Measurements from ENCODE around the gene FABP7.

Gene FABP7

DNA sequence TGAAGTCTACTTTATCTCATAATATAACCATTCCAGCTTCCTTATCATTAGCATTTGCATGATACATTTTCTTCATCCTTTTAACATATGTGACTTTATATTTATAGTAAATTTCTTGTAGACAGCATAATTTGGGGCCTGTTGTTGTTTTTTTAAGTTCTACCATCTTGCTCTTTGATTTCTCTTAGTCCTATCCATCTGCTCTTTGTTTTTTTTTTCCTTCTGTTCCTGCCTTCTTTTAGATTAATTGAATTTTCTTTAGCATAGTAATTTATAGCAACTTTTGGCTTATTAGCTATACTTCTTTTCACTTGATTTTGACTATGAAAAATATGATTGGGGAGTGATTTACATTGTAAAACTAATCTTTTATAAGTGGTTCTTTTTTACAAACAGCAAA is 19.2 kb upstream of the FABP7 start:
- DNase-seq = no peak

DNA sequence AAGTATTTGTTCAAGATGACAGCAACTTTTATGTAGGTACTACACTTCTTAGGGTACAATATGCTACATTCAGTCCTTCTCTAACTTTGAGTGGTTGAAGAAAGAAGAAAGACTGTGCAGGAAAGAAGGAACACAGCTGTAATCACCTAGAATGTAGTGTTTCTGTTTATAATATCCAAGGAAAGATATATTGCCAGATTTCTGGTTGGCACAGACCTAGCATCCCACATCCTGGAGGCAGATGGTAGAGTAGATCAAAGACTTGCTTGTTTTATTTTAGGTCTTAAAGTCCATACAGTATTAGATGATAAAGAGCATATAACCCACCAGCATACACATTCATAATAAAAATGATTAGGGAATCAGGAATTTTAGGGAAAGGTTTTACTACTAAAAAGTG is 13.3 kb upstream of the FABP7 start:
- DNase-seq = no peak

DNA sequence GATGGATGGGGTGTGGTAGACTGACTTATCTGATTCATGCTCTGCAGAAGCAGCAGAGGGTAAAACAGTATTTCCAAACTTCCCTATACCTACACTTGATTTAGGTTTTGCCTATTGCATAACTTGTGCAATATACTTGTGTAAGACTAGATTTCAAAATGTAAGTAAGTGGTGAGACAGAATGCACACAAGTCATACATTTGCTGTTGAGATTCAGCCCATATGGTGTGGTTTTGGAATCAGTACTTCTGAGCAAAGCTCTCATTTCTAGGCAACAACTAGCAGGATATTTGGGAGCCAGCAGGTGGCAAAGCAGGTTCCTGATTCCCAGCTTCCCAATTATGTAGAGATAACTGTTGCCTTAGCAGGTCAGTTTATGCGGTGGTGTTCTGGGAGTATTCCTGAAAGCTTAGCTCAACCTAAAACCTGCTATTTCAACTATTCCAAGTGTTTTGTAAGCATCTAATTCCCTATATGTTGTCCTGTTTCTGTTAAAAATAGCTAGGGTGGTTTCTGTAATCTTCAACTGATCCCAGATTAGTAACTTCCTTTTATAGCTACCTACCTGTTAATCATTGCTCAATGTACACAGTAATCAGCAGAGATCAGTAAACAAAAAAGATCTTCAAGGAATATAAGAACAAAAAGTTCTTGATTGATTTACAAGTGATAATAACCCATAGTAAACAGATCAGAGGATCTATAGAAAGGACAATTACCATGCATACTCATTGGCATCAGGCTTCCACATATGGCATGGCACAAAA is 8.5 kb upstream of the FABP7 start:
- DNase-seq = no peak

DNA sequence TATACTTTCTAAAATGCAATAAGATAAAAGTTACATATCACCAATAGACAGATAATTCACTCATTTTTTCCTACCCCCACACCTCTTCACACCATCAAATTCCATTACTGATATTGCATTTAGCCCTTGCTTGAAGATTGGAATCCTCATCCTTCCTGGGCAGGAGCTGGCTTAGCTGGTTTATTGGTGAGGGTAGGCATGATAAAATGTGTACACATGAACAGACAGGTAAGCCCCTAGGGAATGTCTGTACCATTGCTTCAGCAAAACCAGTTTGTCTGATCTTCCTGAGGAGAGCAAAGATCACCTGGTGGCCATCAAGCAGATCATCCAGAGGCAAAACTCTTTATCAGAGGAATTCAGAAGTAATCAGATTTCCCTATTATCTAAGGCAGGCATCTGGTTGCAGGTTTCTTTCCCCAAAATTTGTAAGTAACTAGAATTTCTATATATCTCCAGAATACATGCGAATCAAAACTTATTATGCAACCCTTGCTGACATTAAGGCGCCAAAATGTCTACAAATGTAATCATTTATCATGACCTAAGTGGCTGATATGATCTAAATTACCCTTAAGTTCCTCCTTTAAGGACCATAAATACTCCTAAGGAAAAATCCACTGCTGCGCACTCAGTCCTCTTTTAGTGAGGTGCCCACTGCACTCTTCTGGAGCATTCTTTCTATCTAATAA is 6.6 kb upstream of the FABP7 start:
- no peak for DNase-seq

DNA sequence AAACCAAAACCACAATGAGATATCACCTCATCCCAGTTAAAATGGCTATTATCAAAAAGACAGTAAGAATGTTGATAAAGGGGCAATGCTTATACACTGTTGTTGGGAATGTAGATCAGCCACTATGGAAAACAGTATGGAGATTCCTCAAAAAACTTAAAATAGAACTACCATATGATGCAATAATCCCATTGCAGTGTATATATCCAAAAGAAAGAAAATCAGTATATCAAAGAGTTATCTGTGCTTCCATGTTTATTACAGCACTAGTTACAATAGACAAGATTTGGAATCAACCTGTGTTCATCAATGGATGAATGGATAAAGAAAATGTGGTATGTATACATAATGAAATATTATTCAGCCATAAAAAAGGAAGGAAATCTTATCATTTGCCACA is 3.5 kb upstream of the FABP7 start:
- DNase-seq = no peak

DNA sequence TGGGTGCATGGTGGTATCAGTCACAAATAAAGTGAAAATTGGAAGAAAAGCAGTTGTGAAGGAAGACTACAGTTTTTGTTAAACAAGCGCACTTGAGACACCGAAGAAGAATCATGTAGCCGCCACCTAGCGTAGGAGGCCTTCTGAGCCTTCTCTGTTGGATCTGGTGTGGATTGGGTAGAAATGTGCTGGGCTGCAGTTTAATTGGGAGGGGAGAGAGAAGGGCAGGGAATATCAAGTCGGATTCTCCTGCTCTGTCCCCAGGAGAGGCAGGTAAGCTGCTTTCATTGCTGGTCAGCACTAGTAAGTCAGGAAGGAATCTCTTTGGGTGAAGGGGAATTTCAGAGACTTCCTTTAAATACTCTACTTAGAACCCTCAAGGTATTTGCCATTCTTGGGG is 1.2 kb upstream of the FABP7 start:
- DNase-seq = no peak

DNA sequence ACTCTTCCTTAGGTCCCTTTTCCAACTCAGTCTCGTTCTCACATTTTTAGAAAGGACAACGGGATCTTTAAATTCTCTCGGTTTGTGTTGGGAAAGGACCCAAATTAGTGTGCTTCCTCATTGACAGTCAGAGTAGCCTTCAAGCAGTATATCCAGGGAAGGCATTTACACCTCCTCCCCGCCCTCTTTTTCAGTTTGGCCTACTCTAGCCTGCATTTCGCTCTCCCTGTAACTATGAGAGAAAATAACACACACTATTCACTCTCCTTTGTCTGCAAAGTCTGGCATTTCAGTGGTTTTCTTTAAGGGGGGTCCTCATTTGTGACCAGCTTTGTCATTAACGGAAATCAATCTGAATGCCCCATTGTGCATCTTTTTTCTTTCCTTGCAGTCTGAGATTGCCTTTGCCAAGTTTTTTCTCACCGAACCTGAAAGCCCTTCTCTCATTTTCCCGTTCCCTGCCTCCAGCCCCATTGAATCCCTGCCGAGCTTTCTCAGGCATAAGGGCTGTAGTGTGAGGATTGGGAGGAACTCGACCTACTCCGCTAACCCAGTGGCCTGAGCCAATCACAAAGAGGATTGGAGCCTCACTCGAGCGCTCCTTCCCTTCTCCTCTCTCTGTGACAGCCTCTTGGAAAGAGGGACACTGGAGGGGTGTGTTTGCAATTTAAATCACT is 393 bp upstream of the FABP7 start:
- no peak for DNase-seq

GRCh38 chr6:122780114-122780513 is 598 bp downstream of the FABP7 start:
- no peak for DNase-seq

GRCh38 chr6:122781716-122782115 is 2.2 kb downstream of the FABP7 start:
- DNase-seq = no peak

GRCh38 chr6:122783401-122783800 is 3.9 kb downstream of the FABP7 start:
- DNase-seq = no peak

GRCh38 chr6:122785891-122786290 is 6.4 kb downstream of the FABP7 start:
- no peak for DNase-seq

DNA sequence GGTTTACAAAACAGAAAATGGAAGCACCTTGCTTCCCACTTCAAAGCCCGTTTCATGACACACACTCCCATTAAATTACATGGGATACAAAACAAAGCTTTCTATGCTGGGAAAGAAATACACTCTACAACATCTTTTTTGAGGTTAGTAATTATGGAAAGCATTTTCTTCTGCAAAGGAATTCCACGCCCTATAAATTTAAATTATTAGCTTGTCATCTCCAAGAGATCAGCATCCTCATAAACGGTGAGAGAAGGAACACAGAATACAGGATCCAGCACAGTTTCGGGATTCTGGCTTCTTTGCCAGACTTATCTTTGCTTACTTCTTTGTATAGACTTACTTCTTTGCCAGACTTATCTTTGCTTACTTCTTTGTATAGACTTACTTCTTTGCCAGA is 8.2 kb downstream of the FABP7 start:
- DNase-seq = no peak

DNA sequence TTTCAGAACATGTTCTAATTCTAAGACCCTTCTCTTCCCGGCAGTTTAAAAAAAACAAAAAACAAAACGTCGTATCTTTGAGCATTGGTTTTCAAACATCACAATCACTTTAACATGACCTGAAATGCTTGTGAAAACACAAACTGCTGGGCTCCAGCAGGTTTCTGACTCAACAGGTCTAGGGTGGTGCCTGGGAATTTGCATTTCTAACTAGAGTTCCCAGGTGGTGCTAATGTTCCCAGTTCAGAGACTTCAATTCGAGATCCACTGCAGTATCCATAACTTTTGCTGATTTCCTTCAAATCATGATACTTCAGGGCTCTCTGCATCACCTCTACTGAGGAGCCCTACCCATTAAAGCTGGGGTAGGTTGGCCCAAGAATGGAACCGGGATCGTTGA is 8.7 kb downstream of the FABP7 start:
- no peak for DNase-seq

DNA sequence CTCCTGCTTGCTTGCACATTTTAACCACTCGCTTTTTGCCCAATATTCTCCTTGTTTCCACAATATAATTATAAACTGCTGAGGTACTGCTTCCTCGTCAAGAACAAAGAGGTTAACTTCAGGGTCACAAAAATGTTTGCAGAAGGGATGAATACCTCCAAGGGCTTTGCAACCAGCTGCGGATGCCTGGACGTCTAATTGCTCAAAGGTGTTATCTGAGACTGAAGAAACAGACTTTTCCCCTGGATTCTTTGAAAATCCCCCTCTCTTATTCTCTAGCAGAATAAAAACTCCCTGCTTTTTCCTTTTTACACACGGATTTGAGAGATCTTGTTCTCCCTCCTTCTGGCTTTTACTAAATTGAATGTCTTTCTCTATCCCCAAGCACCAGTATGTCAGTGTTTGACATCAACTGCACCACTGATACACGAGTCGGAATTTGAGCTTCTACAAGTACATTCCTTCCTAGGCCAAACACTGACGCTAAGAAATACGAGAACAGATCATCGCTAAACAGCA is 9.2 kb downstream of the FABP7 start:
- DNase-seq = no peak

DNA sequence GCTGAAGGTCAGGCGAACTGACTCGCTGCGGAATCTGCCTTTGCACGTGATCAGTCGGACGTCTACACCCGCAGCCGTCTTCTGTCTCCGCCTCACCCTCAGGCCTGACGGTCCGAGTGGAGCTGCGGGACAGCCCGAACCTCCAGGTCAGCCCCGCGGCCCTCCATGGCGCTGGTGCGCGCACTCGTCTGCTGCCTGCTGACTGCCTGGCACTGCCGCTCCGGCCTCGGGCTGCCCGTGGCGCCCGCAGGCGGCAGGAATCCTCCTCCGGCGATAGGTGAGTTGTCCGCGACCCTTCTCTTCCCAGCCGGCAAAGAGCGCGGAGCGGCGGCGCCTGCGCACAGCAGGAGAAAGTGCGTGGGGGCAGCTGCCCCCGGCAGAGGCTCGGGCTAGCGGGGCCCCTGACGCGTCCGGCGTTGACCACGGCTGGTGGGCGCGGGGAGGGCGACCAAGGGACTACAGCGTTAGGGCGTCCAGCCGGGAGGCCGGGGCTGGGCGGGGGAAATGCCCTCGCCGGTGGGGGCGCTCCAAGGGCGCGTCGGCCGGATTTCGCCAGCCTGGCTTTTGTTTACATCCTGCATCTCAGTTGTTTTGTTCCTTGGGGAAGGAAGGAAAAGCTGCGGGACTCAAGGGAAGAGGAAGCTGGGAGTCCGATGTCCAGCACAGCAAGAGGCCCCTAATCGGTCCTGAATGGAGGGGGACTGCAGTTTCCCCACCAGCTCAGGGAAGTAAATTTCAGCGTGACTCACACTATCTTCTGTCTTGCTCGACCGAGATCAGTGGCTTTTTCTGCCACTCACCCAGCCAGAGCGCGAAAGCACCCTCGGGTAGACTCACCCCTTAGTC is 9.9 kb downstream of the FABP7 start, which contains the start of gene SMPDL3A:
SMPDL3A (plus strand) TSS at position 77 of the 846 bp plus-strand sequence; CDS start at position 166, 89 bp downstream.
- peak; percentile 11 to 30 for DNase-seq

GRCh38 chr6:122790028-122790422 is 10.5 kb downstream of the FABP7 start:
- no peak for DNase-seq

GRCh38 chr6:122790423-122791309 is 11.2 kb downstream of the FABP7 start:
- DNase-seq = no peak

DNA sequence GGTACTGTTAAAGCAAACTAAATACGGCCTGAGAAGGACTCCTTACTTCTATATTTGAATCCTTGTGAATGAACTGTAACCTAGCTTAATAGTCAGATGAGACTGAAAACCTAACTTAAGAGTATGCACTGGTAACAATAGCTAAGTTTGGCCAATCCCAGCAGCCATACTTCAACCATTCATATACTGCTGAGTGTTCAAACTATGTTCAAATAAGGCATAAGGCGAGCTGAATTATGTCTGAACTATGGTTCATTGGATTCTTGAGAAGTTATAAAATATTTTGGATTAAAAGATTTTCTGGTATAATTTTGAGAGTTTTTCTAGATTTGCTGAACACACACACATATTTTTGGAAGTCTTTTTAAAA is 11.8 kb downstream of the FABP7 start:
- DNase-seq = no peak

GRCh38 chr6:122792766-122793165 is 13.2 kb downstream of the FABP7 start:
- DNase-seq = no peak

- DNase-seq = no peak
These were observed 18.0 kb downstream of the FABP7 start for GRCh38 chr6:122797537-122797936.

DNA sequence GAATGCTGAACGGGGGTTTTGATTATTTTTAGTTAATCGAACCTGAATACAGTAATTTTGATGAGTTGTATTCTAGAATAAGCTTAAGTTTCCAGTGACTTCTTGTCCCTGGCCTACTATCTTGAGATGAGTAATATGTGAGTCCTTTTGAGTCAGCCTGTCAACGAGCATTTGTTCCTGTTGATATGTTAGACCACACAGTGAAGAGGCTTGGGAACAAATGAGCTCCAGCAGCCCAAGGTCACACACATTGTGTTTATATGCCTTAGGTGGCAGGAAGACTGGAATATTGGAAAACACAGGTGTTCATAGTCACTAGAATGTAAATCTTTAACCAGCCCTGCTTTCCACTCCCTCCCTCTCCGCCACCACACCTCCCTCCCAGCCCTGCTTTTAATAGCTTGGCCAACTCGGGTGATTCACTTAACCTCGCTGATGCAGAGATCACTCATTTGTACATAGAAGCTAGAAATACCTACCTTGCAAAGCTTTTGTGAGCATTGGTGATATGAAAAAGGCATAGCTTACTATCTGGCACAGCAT is 18.7 kb downstream of the FABP7 start:
- peak in 1 of 2 experiments; percentile 2 for DNase-seq
